A549 (cell line): ENCODE results near the gene ZNF423.

Experiments
- EP300 ChIP-seq, 2 experiments: fragments of >200 bp; sonication (Bioruptor Twin); formaldehyde crosslinking; IDR thresholded peaks; 2 replicates in 1 of 2; 3 replicates in 1 of 2; pipeline ENCODE4 v1.6.1; 2016 to 2017
- FOSL2 ChIP-seq, 2 experiments: fragments of 450-650 bp in 1 of 2; fragments of >200 bp in 1 of 2; sonication (Bioruptor Twin) in 1 of 2; formaldehyde crosslinking; IDR thresholded peaks; 2 replicates each; pipeline versions ENCODE4 v1.5.0 to v1.6.1; 2016 to 2020; ENCODE audit warnings: mild to moderate bottlenecking in 1 of 2, moderate library complexity in 1 of 2
- MAZ ChIP-seq: fragments of 150-350 bp; IDR thresholded peaks from 2 replicates; pipeline ENCODE4 v1.6.1; 2014; ENCODE audit warnings: antibody characterized with exemption, low read depth, low read length, borderline replicate concordance
- MYC ChIP-seq: IDR thresholded peaks from 2 replicates; pipeline ENCODE4 v1.6.1; 2012; ENCODE audit warnings: mild to moderate bottlenecking, inconsistent platforms, low read length, improper control_type of control experiment, borderline replicate concordance
- POLR2A ChIP-seq: IDR thresholded peaks from 2 replicates; pipeline ENCODE4 v1.6.1; 2012; ENCODE audit warnings: mild to moderate bottlenecking, low read length
- USF2 ChIP-seq: fragments of 450-650 bp; IDR thresholded peaks from 2 replicates; pipeline ENCODE4 v1.6.1; 2014; ENCODE audit warnings: antibody characterized with exemption
- TF ChIP-seq, protein P1 (sequence below): fragments of >200 bp; sonication (Bioruptor Twin); formaldehyde crosslinking; IDR thresholded peaks from 3 replicates; pipeline ENCODE4 v1.5.1; 2016
- TF ChIP-seq, protein P2 (sequence below): fragments of 200-600 bp; sonication (generic); IDR thresholded peaks from 2 replicates; pipeline ENCODE4 v1.6.1; 2016; ENCODE audit warnings: antibody characterized with exemption, mild to moderate bottlenecking, moderate library complexity
- TF ChIP-seq, protein P3 (sequence below): IDR thresholded peaks from 2 replicates; pipeline ENCODE4 v1.6.1; 2012

GRCh38 chr16:49785970-49786369, 69.9 kb downstream of the ZNF423 start:
- TF ChIP-seq, protein P1, sequence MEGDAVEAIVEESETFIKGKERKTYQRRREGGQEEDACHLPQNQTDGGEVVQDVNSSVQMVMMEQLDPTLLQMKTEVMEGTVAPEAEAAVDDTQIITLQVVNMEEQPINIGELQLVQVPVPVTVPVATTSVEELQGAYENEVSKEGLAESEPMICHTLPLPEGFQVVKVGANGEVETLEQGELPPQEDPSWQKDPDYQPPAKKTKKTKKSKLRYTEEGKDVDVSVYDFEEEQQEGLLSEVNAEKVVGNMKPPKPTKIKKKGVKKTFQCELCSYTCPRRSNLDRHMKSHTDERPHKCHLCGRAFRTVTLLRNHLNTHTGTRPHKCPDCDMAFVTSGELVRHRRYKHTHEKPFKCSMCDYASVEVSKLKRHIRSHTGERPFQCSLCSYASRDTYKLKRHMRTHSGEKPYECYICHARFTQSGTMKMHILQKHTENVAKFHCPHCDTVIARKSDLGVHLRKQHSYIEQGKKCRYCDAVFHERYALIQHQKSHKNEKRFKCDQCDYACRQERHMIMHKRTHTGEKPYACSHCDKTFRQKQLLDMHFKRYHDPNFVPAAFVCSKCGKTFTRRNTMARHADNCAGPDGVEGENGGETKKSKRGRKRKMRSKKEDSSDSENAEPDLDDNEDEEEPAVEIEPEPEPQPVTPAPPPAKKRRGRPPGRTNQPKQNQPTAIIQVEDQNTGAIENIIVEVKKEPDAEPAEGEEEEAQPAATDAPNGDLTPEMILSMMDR, result no peak
- TF ChIP-seq USF2 (no peak), EP300 (IDR thresholded peaks at IDR 0.05) (no peak), MYC (no peak), FOSL2 (IDR thresholded peaks at IDR 0.05) (no peak), FOSL2 (CRISPR knock-in tag; IDR thresholded peaks at IDR 0.05) (no peak), POLR2A (no peak), MAZ (no peak)
- TF ChIP-seq, protein P2, sequence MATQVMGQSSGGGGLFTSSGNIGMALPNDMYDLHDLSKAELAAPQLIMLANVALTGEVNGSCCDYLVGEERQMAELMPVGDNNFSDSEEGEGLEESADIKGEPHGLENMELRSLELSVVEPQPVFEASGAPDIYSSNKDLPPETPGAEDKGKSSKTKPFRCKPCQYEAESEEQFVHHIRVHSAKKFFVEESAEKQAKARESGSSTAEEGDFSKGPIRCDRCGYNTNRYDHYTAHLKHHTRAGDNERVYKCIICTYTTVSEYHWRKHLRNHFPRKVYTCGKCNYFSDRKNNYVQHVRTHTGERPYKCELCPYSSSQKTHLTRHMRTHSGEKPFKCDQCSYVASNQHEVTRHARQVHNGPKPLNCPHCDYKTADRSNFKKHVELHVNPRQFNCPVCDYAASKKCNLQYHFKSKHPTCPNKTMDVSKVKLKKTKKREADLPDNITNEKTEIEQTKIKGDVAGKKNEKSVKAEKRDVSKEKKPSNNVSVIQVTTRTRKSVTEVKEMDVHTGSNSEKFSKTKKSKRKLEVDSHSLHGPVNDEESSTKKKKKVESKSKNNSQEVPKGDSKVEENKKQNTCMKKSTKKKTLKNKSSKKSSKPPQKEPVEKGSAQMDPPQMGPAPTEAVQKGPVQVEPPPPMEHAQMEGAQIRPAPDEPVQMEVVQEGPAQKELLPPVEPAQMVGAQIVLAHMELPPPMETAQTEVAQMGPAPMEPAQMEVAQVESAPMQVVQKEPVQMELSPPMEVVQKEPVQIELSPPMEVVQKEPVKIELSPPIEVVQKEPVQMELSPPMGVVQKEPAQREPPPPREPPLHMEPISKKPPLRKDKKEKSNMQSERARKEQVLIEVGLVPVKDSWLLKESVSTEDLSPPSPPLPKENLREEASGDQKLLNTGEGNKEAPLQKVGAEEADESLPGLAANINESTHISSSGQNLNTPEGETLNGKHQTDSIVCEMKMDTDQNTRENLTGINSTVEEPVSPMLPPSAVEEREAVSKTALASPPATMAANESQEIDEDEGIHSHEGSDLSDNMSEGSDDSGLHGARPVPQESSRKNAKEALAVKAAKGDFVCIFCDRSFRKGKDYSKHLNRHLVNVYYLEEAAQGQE, result no peak
- TF ChIP-seq, protein P3, sequence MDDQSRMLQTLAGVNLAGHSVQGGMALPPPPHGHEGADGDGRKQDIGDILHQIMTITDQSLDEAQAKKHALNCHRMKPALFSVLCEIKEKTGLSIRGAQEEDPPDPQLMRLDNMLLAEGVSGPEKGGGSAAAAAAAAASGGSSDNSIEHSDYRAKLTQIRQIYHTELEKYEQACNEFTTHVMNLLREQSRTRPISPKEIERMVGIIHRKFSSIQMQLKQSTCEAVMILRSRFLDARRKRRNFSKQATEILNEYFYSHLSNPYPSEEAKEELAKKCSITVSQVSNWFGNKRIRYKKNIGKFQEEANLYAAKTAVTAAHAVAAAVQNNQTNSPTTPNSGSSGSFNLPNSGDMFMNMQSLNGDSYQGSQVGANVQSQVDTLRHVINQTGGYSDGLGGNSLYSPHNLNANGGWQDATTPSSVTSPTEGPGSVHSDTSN, result no peak
